HG03575 (cell line): ENCODE results near the gene STAU1.
"Not testable (repeated sequence)": the region's sequence is repeated elsewhere in the genome, so short reads cannot be mapped to it uniquely, and the experiment has no call there.

ENCODE experiments used
- ATAC-seq: cut with Tn5 transposase; IDR thresholded peaks from one replicate; pipeline ENCODE4 v1.9.1; 2021; ENCODE audit not compliant: unreplicated experiment, insufficient number of reproducible peaks, low FRiP score; ENCODE audit errors: extremely low read depth

The STAU1 gene

DNA sequence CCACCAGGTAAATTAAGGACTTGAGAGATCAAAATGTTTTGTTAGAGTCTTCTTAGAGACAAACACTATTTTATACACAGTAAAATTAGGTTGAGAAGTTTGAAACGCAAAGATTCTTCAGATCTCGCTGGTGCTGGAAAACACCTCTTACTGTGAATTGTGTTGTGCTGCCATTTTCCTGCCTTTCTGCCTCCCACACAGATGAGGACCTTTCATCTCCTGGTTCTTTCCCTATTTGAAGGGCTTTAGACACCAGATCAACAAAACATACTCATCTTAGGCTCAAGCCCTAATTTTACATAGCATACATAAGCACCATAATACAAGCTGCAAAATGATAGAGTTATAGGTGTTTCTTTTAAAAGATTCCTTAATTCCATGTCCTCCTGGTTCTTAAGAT, 18.6 kb downstream of the STAU1 start:
- no peak for ATAC-seq

DNA sequence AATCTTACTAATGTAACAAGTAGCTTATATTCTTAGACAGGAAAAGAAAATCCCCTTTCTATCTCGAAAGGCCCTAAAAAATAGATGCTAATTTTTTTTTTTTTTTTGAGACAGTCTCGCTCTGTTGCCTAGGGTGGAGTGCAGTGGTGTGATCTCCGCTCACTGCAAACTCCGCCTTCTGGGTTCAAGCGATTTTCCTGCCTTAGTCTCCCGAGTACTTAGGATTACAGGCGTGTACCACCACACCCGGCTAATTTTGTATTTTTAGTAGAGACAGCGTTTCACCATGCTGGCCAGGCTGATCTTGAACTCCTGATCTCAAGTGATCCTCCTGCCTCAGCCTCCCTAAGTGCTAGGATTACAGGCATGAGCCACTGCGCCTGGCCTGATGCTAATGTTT, 19.3 kb downstream of the STAU1 start:
- ATAC-seq: not testable (repeated sequence)

DNA sequence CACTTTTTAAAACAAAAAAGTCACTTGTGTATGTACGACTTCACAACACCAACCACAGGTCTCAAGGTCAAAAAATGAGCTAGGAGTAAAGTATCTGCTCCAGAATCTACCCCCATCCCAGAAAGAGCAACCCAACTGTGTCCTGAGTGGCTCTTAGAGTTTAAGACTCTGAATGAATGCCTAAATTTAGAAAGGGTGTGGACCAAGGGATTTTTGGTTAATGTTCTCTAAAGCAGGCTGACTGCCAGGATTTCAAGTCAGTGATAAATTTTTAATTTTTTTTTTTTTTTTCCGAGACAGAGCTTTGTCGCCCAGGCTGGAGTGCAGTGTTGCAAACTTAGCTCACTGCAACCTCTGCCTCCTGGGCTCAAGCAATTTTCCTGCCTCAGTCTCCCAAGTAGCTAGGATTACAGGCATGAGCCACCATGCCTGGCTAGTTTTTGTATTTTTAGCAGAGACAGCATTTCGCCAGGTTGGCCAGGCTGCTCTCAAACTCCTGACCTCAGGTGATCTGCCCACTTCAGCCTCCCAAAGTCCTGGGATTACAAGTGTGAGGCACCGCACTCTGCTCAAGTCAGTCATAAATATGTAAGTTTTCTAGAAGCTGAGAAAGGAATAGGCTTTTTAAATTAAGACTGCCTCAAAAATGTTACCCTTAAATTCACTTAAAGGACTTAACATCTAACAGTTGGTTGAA, 20.2 kb downstream of the STAU1 start:
- ATAC-seq: no peak

DNA sequence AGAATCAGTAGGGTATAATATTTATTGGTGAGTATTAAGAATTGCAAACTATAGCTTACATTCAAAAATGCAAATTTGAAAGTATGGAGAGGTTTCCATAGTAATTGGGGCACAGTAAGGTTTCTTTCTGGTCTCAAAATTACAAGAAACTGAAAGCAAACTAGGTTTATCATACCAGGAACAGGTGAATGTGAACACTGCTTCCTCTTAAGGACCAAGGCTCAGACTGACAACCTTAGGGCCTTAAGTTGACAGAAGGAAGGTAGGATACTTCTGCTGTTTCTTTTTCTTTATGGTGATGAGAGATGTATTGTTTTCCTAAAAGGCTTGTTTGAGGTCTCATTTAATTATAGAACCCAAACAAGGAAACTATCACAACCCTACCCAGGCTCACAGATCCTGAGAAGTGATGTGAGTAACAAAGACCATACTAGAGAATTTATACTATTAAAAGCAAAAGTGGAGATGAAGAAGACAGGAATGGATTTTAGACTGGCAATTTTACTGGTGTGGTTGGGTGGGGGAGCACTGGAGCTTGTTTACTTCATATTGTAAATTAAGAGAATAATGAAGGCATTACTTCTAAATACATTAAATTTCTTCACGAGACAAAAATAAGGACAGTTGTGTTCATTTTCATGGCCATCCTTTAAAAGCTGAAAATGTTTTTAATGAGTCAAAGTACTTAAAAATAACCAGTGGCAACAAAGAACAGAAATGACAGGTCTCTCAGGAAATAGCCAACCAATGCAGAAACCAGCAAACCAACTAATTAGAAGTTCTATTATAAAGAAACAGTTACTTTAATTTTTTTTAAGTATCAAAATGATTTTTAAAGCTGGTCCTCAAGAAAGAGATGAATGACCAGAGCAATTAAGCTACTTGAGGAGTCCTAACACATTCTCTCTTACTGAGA, 21.3 kb downstream of the STAU1 start:
- no peak for ATAC-seq

DNA sequence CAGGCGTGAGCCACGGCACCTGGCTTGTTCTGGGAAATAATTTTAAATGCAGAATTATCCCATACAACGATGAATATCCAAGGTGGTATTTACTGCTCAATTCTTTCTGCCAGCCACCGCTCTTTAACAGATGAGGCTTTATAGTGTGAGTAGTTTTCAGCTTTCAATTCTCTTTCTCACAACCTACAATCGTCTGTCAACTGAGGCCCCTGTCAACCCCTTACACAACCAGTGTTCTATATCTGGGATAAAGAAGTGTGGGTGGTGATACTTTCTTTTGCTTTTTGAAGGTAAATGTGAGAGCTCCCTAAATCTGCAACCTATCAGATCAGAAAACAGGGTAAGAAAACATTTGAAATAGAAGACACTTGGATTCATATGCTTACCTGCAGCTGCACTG, 22.5 kb downstream of the STAU1 start:
- ATAC-seq: no peak

DNA sequence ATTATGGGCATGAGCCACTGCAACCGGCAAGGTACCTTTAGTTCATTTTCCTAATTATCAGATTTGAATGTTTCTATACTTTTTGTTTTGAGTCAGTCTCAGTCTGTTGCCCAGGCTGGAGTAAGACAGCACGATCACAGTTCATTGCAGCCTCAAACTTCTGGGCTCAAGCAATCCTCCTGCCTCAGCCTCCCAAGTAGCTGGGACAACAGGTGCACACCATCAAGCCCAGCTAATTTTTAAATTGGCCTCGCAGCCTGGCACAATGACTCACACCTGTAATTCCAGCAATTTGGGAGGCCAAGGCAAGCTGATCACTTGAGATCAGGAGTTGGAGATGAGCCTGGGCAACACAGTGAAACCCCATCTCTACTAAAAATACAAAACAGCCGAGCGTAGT, 24.4 kb downstream of the STAU1 start:
- ATAC-seq: no peak

DNA sequence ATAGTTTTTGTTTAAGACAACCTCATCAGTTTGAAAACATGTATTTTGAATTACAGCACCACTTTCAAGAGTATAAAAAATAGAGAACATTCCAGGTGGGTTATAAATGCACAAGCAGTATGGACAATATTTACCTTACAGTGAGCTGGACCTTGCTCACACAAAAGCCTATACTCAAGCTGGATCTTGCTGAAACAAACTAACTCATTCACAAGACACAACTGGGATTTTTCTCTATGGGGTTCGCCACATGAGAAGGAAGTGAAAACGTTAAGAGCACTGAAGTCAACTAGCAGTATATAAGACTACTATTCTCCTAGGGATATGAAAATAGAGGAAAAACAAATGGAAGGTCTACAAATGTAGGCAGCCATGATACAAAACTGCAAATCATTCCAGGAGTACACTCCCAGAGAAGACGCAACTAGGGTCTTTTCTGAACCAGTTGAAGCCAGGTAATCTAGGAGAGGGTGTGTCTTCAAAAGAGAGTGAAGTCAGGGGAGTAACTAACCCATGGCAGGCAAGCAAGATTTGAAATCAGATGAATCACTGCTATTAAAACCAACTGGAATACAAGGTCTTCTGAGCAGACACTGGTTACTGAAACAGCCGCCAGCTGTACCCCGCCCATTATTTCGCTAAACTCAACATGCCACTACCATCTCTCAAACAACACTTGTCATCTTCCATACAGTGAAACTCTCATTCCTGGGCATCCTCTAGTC, 26.5 kb downstream of the STAU1 start:
- ATAC-seq: no peak

DNA sequence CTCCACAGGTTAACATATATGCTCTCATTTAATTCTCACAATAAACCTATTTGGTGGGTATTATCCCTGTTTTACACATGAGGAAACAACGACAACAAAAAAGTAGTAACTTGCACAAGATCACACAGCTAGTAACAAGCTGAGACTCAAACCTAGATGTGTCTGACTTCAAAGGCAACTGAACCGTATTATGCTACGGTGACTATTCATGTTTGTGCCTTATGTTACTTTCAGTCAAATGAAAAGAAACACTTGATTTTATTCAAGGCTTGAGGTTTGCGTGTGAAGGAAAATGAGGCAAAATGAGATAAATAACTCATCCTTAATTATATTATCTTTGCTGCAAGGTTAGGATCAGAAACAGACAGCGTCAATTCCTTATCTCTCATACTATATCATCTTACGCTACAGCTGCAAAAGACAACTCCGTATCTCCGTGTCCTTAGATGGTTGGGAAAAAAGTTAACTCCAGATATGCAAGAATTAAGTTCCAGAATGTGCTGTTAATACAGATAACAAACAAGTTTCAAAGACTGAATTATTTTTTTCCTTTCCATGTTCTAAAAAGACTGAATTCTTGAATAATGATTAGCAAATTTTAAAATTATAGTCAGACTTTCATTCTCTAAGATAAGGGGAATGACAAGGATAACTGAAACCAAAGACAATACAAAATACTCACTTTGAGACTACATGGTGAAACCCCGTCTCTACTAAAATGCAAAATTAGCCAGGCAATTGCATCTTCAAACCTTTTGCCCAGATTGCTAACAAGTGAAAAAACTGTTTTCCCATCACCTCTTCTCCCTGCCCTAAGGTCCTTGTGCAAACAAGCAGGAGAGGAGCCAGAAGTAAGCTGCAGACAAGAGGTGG, 27.8 kb downstream of the STAU1 start:
- no peak for ATAC-seq

DNA sequence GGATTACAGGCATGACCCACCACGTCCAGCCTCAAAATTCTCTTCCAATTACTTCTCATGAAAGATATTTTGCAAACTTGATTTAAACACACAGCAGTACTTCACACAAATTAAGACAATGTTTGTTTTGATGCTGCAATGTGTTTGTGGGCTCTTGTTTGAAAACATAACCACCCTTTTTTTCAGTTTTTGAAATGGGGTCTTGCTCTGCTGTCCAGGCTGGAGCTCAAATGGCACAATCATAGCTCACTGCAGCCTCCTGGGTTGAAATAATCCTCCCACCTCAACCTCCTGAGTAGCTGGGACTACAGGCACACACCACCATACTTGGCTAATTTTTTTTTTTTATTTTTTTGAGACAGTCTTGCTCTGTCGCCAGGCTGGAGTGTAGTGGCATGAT, 31.0 kb downstream of the STAU1 start:
- no peak for ATAC-seq

DNA sequence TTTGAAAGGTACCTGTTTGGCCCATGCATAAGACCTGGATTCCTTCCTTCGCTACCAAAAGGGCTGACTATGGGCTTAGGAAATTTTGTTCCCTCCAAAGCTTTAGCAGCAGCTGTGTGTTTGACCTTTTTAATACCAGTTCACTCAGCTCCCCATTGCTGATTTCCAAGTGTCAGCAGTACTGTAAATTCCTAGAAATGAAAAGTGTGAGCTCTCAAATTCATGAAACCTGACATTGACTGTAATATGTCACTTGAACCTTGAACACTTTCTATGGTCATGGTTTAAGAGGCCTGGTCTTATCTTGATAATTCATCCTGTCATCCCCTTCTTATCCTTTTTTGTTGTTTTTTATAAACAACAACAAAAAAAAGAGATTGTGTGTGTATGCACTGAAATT, 31.7 kb downstream of the STAU1 start:
- ATAC-seq: no peak

DNA sequence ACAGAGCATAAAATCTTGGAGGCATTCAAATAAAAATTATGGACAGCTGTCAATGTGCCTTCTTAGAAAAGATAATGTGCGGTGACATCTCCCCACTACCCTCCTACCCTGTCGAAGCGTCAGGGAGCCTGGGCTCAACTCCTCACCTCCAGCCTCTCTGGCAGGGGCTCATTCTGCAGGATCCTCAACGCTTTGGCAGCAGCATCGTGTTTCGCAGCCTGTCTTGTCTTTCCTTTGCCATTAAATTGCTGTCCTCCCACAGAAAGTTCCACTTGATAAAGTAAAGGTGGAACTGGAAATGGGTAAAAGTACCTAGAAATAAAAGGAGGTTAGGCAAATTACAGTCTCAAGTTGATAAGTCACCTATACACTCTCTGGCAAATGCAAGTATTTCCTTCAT, 36.7 kb downstream of the STAU1 start:
- ATAC-seq: no peak

DNA sequence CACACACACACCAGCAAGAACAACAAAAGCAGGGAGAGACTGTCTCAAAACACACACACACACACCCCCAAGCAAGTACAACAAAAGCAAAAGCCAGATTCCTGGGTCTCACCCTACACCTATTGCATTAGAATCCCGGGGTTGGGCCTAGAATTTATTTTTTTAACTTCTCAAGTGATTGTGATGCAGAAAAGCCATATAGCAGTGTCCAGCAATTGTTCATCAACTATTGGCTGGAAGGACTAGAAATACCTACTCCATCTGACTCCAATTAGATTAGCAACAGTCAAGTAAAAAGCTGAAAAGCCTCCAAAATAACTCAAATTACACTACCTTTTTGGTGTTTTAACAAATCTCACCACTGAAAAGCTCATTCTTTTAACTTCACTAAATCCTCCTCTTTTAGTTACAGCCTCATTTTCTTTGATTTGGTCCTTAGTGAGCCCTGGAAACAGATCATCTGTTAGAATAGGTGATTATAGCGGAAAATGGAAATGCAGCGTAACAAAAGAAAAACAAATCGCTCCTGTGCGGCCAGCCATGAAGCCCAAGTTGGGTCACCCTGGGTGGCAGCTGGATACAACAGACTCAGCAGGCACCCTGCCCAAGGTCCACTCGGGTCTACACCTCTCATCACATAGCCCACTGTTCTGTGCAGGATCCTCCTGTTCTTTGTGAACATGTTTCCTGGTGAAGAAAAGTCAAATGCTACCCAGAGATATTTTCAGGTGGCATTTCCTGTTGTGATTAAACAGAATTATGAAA, 38.7 kb downstream of the STAU1 start:
- no peak for ATAC-seq

DNA sequence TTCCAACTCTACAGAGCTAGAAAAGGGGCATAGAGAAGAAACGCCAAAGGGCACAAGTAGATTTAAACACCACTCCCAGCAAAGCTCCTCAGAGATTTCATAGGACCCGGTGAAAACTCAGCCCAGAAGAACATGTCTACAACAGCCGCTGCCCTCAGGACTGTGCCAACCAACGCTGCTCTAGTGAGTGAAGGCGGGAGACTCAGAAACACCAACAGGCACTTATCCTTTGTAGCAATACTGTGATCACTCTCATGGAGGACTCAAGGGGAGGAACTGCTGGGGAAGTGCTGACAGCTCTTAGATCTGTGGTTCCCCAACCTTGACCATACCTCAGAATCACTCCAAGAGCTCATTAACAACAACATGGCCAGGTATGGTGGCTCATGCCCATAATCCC, 39.5 kb downstream of the STAU1 start:
- no peak for ATAC-seq

DNA sequence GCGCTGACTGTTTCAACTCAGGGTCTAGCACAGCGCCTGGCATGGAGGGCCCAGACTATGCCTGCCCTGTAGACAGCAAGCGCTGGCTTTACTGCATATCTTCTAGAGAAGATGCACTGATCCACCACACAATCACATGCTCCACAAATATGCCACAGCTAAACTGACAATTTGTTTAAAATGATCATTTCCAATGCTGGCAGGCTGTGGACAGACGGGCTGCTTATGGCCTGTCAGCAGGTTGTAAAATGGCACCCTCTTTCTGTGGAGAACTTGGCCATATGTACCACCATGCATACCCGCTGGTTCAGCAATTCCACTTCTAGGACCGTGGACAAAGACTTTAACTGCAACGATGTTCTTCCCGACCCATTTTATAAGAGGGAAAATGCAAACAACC, 40.8 kb downstream of the STAU1 start:
- no peak for ATAC-seq

DNA sequence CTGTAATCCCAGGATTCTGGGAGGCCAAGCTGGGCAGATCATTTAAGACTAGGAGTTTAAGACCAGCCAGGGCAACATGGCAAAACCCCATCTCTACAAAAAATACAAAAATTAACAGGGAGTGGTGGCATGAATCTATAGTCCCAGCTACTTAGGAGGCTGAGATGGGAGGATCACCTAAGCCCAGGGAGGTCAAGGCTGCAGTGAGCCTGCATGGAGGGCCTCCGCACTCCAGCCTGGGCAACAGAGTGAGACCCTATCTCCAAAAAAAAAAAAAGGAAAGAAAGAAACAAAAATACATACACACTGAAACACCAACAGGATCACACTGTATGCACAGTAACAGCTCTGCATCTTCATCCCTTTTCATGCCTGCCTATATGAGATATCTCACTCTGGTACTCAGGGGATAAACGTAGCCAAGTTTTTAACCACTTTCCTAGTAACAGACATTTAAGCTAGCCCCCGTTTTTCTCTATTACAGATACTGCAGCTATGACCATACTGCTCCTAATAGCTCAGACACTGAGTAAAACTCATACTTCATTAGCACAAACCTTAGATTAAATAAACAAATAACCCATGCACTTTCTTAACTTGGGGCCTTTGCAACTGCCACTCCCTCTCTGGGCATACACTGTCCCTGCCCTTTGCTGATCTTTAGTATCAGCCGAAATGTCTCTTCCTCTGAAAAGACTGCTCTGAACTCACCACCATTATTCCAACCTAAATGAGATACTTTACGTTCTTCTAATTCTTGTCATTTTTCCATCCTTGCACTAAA, 41.5 kb downstream of the STAU1 start:
- no peak for ATAC-seq

DNA sequence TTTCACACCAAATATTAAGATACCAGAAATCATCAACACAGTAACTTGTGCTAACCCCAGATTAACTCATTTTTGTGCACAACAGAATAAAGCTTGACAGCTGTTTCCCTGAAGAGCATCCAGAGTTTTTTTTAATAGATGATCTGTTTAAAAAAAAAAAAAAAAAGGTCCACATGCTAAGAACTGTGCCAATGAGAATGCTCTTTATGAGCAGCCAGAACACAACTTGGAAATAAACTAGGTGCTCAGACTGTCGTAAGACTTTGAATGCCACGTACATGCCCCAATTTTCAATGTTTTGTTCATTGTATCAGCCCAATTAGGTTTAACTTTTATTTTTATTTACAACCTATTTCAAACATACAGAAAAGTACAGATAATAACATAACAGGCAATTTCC, 47.3 kb downstream of the STAU1 start:
- no peak for ATAC-seq

DNA sequence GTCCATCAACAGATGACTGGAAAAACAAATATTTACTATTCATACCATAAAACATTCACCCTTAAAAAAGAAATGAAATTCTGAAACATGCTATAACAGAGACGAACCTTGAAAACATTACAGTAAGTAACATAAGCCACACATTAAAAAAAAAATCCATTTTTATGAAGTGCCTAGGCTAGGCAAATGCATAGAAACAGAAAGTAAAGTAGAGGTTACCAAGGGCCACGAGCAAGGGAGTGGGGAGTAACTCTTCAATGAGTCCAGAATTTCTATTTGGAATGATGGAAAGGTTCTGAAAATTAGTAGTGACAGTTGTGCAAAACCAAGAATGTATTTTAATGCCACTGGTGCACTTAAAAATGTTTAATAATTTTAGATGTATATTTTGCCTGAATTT, 47.7 kb downstream of the STAU1 start:
- no peak for ATAC-seq

DNA sequence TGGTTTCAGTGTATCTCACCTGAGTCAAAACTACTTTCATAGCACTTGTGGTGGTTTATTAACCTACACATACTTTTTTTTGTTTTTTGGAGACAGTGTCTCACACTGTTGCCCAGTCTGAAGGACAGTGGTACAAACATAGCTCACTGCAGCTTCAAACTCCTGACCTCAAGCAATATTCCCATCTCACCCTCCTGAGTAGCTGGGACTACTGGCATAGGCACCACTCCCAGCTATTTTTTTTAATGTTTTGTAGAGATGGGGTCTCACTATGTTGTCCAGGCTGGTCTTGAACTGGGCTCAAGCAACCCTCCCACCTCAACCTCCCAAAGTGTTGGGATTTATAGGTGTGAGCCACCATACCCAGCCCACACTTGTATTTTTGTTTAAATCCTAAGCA, 49.7 kb downstream of the STAU1 start:
- no peak for ATAC-seq
